Peyer's patch (tissue), 4 donors: ENCODE results near the gene FOXE1.

Source experiments
- CTCF ChIP-seq, 6 experiments: fragments of 450-650 bp in 4 of 6; fragments of 200-600 bp in 2 of 6; sonication (generic) in 1 of 6; IDR thresholded peaks; one replicate each; pipeline ENCODE4 v1.5.1; 2017 to 2019; ENCODE audit warnings: antibody characterized with exemption in 6 of 6, mild to moderate bottlenecking in 3 of 6, moderate library complexity in 1 of 6
- POLR2A ChIP-seq, 2 donors: fragments of 450-650 bp; IDR thresholded peaks; one replicate each; pipeline ENCODE4 v1.5.1; 2017; ENCODE audit warnings: antibody characterized with exemption in 2 of 2, mild to moderate bottlenecking in 2 of 2, moderate library complexity in 2 of 2

GRCh38 chr9:97857606-97858392, 4.8 kb downstream of the FOXE1 start:
- TF ChIP-seq CTCF (IDR thresholded peaks at IDR 0.05) (no peak), POLR2A (IDR thresholded peaks at IDR 0.05) (no peak)
